GM21825 (cell line): ENCODE measurements around the gene NTM.
"Not testable (repeated sequence)": the region's sequence is repeated elsewhere in the genome, so short reads cannot be mapped to it uniquely, and the experiment has no call there.

Source experiments
- ATAC-seq: cut with Tn5 transposase; IDR thresholded peaks from one replicate; pipeline ENCODE4 v1.9.1; 2021; ENCODE audit warnings: mild to moderate bottlenecking, moderate library complexity; ENCODE audit not compliant: unreplicated experiment

The NTM gene

DNA sequence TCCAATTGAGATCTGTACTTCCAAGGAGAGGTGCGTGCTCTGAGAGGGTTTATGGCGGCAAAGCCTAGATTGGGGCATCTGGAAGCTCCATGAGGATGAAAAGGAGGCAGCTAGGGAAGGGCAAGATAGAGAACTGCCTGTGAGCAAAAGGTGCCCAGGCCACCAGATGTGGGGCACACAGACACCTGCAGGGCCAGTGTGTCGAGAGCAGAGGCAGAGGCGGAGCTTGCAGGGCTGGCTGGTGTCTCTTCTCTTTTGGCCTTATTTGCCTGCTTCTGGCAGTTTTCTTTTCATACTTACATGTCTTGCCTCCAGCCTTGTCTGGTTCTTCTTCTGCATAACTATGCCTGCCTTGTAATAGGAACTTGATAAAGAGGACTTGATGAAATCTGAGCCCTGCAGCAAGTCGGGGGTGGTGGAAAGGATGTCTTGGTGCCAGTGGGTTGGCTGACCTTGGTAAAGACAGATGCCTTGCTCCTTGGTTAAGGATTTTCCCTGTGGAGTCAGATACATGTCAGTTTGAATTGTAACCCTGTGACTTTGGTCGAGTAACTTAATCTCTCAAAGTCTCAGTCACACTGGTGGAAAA is 680.3 kb downstream of the NTM start:
- ATAC-seq: no peak

DNA sequence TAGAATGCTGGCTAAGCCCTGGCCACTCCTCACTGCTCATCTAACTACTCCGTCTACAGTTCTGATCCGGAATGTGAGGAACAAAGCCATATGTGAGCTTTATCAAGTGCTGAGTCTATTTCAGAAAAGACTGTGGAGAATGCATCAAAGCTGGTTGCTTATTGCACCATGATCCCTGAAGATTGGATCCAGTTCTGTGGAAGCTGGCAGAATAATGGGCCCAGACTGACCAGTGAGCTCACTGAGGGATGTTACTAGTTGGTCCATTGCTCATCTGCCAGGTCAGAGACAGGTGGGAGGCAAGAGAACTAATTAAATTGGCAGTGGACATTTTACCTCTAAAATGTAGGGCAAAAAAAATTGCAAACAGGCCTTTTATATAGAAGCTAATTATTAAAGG is 681.3 kb downstream of the NTM start:
- no peak for ATAC-seq

DNA sequence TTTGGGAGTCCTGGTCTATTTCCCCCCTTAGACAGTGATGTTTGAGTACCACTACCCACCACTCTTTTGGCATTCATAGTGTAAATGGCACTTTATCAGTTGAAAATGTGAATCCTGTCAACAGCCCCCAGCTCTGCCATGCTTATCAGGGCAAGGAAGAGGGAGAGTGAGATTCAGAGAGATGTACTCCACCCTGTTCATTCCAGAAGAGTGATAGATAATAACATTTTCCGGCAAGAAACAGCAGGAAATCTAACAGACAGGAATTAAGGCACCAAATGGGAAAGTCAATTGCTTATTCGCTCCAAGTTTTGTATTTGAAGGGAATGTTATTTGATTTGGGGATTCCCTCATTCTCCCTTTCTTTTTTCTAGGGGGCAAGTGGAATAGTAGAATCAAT is 681.9 kb downstream of the NTM start:
- ATAC-seq: no peak

- ATAC-seq: no peak
Measured at GRCh38 chr11:132052904-132053303, 682.5 kb downstream of the NTM start.

- ATAC-seq: no peak
Measured at GRCh38 chr11:132054822-132055221, 684.4 kb downstream of the NTM start.

- no peak for ATAC-seq
Measured at GRCh38 chr11:132055296-132055695, 684.9 kb downstream of the NTM start.

GRCh38 chr11:132056689-132057088 is 686.3 kb downstream of the NTM start:
- no peak for ATAC-seq

- ATAC-seq: no peak
Measured at GRCh38 chr11:132057266-132057665, 686.9 kb downstream of the NTM start.

GRCh38 chr11:132058211-132058772 is 687.9 kb downstream of the NTM start:
- ATAC-seq: no peak

DNA sequence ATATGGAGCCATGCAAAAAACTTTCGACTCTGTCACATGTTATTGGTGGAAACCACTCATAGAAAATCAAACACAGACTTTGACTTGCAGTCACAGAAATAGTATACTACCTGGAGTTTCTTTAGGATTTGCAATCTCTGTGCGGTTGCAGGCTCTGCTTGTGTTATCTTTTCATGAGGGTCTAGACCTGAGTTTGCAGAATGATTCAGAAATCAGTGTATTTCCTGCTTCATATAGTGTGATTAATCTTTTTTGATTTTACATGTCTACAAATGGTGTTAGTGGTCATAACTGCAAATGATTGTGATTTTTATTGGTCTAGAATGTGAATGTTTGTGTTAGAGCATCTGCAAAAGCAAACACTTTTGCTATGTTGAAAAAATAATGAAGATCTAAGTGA is 690.2 kb downstream of the NTM start:
- no peak for ATAC-seq

- ATAC-seq: no peak
Measured at GRCh38 chr11:132062031-132062430, 691.6 kb downstream of the NTM start.

- ATAC-seq: no peak
Measured at GRCh38 chr11:132062541-132062940, 692.1 kb downstream of the NTM start.

GRCh38 chr11:132064987-132065620 is 694.7 kb downstream of the NTM start:
- no peak for ATAC-seq

- ATAC-seq: no peak
Measured at GRCh38 chr11:132068556-132068955, 698.1 kb downstream of the NTM start.

GRCh38 chr11:132069593-132069992 is 699.2 kb downstream of the NTM start:
- not testable (repeated sequence) for ATAC-seq

- ATAC-seq: not testable (repeated sequence)
Measured at GRCh38 chr11:132070907-132071306, 700.5 kb downstream of the NTM start.

GRCh38 chr11:132072044-132072857 is 701.8 kb downstream of the NTM start:
- no peak for ATAC-seq

DNA sequence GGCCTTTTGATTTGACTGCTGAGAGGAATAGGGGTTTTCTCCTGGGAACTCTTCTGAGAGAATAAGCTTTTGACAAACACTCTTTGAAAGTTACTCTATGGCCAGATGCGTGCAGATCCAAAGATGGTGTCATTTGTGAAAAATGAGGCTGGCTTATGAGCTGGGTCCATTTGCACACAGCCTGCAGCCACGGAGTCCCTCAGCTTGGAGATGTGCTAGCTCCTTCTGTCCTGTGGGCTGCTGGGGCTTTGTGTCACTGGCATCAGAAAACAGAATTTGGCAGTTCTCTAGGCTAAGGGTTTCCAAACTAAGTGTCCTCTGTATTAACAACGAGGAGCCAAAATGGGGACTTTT is 702.4 kb downstream of the NTM start:
- no peak for ATAC-seq

DNA sequence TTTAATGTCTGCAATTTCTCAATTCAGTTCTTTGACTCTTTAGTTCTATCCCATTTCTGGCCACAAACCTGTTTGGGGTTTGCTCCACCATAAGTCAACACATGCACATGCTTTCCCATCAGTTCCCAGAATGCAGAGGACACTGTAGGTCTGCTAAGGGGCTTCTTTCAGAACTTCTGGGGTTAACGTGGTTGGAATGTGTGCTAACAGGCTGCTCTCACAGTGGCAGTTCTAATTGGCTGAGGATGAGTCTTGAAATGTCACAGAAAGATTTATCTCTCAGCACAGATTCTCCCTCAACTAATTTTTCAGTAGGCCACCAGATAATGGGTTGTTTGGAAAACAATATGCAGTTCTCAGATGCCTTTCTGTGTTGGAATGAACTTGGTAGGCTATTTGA is 703.4 kb downstream of the NTM start:
- no peak for ATAC-seq

DNA sequence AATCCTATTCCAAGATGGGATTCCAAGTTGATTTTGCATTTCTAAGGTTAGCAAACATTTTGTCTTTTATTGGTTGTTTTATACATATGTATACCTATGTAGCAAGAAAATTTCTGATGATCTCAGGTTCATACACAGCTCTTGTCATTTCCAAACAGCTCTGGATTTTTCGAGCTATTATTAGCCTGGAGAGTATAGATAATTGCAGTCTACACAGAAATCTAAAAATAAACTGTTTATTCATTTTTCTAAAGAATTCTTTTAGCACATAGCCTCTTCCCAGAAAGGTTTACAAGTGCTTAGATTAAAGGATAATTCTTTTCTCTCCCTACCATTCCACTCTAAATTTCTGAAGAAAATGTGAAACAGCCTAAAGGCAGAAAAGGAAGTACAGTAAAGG is 705.0 kb downstream of the NTM start:
- no peak for ATAC-seq

GRCh38 chr11:132077416-132077815 is 707.0 kb downstream of the NTM start:
- ATAC-seq: no peak
